Epithelial cell of esophagus (primary cell): ENCODE measurements around the gene EPHA2.
A peak's percentile ranks its signal among the peaks of the same experiment; 100 is the strongest.

Source experiments
- DNase-seq: peaks from one replicate; pipeline ENCODE4 v3.0.0; 2010; ENCODE audit warnings: low read depth
- H3K4me3 ChIP-seq: 2 replicates; pipeline ENCODE4 v1.5.1; 2011; ENCODE audit warnings: mild to moderate bottlenecking, low read length, control low read depth
- TF ChIP-seq, protein P1 (sequence below): IDR thresholded peaks from 2 replicates; pipeline ENCODE4 v1.5.1; 2011; ENCODE audit warnings: low read depth, mild to moderate bottlenecking, low read length, control low read depth, inconsistent platforms; ENCODE audit not compliant: insufficient read depth; ENCODE audit errors: missing control alignments

Gene EPHA2

DNA sequence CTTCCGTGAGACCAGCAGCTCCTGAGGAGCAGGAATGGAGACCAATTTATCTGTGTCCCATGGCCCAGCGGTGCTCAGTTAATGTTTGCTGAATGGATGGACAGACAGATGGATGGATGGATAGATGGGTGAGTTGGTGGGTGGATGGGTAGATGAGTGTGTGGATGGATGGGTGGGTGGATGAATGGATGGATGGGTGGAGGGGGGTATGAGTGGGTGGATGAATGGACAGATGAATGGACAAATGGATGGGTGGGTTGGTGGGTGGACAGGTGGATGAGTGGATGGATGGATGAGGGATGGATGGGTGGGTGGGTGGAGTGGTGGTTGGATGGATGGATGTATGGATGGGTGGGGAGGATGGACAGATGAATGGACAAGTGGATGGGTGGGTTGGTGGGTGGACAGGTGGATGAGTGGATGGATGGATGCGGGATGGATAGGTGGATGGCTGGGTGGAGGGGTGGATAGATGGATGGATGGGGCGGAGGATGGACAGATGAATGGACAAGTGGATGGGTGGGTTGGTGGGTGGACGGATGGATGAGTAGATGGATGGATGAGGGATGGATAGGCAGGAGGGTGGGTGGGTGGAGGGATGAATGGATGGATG is 13.4 kb downstream of the EPHA2 start:
- TF ChIP-seq, protein P1, sequence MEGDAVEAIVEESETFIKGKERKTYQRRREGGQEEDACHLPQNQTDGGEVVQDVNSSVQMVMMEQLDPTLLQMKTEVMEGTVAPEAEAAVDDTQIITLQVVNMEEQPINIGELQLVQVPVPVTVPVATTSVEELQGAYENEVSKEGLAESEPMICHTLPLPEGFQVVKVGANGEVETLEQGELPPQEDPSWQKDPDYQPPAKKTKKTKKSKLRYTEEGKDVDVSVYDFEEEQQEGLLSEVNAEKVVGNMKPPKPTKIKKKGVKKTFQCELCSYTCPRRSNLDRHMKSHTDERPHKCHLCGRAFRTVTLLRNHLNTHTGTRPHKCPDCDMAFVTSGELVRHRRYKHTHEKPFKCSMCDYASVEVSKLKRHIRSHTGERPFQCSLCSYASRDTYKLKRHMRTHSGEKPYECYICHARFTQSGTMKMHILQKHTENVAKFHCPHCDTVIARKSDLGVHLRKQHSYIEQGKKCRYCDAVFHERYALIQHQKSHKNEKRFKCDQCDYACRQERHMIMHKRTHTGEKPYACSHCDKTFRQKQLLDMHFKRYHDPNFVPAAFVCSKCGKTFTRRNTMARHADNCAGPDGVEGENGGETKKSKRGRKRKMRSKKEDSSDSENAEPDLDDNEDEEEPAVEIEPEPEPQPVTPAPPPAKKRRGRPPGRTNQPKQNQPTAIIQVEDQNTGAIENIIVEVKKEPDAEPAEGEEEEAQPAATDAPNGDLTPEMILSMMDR: no peak
- no peak overlapping the region for H3K4me3 ChIP-seq
- DNase-seq: no peak

DNA sequence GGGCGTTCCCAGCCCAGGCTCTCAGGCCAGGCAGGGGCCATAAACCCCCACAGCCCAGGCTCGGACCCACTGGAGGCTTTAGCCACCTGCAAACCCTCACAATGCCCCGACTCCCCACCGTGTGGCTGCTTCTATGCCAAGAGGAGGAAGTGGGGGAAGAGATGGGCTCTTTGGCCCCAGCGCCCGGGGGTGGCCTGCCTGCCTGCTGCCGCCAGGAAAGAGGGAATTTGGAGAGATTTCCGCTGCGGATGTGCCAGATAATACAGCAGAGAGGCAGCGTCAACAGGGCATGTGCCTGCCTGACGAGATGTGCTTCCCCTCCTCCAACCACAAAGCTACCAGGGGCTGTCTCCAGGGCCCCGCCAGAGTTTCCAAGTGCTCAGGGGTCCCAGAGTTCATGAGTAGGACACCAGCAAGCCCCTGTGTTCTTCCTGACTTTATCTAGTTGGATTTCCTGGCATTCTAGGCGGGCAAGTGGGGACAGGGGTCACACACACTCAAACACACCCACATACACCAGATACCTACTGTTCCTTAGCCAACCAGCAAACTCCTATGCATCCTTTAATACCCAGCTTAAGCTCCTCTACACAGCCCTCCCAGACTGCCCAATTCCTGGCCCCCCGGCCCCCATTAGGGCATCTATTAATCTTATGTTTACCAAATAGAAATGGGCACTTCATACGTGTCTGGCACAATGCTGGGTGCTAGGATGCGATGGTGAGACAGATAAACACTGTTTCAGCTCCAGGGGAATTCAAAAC is 14.1 kb downstream of the EPHA2 start:
- TF ChIP-seq, protein P1: no peak
- no peak for DNase-seq
- no peak overlapping the region for H3K4me3 ChIP-seq

DNA sequence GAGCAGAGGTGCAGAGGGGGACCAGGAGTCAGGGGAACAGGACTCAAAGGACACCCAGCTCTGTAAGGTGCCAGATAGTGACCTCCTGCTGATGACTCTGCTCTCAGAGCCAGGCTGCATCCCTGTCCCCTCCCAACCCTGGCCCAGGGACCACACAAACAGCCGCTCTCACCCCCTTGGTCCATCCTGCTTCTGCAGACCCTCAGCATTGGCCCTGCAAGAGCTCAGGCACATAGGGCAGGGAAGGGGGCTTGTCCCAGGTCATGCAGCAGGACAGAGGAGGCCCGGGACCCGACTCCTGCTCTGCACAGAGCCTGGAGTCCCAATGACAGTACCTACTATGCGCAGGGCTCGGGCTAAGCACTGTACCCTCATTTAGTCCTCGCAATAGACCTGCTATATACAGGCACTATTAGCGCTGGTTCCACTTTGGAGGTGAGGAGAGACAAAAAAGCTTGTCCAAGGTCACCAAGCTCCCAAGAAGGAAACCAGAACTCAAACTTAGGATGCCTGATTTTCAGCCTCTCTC is 15.7 kb downstream of the EPHA2 start:
- TF ChIP-seq, protein P1: no peak
- no peak overlapping the region for H3K4me3 ChIP-seq
- DNase-seq: no peak

DNA sequence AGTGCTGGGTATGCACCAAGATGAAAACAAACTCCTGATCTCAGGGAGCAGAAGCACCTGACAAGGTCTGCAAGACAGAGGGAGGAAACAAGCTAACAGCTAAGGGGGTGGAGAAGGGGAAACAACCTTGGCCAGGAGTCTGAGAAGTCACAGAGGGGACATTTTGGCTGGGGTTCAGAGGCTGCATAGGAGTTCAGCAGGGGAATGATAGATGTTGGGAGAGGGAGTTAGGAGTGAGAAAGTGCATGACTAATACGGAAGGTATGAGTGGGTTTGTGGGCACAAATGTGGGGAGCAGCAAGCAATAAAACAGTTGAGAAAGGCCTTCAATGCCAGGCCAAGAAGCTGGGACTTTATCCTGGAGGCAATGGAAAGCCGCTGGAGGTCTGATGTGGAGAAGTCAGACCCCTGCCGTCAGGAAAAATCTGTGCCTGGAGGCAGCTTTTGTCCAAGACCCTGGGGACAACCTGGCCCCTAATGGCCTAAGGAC is 16.4 kb downstream of the EPHA2 start:
- DNase-seq: peak; percentile 68
- H3K4me3 ChIP-seq: no peak overlapping the region
- TF ChIP-seq, protein P1: no peak

DNA sequence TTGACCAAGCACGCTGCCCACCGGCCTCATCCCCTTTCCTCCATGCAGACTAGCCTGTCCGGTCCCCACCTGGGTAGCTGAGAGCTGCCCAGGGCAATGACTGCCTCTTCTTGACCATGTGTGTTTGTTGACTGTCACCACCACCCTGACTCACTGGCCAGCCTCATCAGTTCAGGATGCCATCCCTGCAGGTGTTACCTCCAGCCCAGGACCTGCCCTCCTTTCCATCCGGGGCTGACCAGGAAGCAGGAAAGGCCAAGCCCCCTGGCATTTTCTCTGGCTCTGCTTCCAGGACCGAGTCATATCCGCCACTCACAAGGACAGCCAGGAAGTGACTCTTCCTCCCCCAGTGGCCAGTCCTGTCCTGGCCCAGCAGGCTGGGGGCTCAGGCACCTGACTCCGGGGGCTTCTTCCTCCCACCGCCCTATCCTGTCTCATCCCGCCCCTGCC is 17.1 kb downstream of the EPHA2 start:
- no peak overlapping the region for H3K4me3 ChIP-seq
- peak; percentile 61 for DNase-seq
- TF ChIP-seq, protein P1: no peak

DNA sequence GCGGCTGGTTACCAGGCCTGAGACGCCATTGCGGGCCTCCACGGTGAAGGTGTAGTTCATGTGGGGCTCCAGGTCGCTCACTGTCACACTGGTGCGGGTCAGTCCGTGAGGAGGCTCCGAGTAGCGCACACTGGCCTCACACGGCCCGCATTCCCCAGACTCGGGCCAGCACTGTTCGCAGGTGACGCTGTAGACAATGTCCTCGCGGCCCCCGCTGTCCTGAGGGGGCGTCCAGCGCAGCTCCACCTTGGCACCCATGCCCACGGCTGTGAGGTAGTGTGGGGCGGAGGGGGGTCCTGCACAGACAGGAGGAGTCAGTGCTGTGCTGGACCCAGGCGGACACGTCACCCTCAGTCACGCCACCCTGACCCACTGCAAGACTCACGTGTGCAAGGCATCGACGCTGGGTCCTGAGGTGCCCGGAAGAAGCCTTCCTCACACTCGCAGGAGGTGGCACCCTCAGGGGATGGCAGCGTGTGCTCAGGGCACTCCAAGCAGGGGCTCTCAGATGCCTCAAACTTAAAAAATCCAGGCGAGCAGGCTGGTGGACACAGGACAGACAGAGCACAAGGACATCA is 17.9 kb downstream of the EPHA2 start:
- TF ChIP-seq, protein P1: no peak
- DNase-seq: no peak
- H3K4me3 ChIP-seq: no peak overlapping the region
